ENCODE measurements around the gene SMCO3.

The SMCO3 gene

DNA sequence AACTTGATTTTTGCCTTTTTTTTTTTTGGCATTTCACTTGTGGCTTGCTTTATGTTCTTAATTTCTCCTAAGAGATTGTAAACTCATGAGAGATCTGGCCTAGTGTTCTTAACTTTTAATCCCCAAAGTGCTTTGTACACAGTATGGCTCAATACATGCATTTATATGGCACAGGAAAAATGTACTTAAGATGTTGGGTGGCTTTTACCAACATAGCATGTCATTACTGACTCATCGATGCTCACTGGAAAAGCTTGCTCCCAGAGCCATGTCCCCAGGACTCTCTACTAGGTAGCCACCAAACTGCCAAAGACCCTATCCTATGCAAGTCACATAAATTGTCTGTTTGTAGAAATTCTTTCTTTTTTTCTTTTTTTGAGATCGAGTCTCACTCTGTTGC lies 13.1 kb upstream of the SMCO3 start:
- no peak for DNase-seq

DNA sequence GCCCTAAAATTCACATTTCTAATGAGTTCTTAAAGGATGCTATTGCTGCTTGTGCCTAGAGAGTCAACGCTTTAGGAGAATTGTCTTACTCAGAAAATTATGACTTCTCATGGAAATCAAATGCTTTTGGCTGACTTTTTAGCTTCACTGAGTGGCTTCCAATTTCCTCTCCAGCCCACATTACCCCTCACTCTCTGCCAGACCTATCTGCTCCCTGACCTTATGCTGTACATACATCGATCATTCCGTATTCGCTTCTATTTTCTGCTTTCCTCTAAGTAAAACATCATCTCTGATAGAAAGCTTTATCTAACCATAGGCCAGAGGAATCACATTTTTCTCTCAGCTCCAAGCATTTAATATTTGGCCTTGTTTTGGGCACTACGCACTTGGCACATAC lies 12.5 kb upstream of the SMCO3 start:
- DNase-seq, result no peak

DNA sequence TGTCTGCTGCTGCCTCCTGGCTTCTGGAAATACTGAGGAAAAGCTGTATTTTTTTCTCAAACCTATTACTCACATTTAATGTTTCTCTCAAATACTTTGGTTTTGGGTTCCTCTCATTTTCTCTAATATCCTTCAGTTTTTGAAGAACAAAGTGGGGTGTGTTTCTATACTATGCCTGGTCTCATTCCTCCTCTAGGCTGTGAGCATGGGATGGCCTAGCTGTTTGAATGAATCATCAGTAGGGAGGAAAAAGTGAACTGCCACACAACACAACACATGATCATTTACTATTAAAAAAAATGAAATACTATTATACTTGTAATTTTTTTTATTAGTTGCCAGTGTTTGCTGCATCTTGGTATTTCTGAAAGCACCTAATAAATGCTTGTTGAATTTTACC lies 11.3 kb upstream of the SMCO3 start:
- DNase-seq, result no peak

DNA sequence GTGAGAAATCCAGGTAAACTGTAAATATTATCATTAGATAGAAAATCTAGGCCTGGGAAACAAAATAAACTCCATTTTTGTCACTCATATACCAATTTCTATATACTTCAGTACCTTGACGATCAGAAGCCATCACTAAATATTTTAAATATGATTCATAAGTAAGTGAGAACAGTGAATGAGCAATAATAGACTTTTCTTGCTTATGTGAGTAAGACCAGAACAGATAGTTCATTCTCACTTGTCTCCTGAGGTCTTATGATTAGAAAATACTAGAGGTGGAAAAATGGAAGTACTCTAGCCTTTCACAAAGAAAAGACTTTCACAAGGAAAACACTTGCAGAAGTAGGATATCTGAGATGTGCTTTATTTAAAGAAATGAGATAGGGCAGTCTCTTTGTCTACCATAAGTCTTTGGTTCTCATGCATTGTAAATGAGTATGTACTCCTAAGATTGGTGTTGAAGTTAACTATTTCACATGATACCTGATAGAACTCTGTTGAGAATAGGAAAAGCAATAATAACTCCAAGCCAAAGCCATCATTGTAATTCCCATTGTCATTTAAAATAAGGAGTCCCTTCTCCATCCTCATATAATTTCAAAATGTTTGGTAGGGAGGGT lies 10.1 kb upstream of the SMCO3 start:
- DNase-seq, result no peak

DNA sequence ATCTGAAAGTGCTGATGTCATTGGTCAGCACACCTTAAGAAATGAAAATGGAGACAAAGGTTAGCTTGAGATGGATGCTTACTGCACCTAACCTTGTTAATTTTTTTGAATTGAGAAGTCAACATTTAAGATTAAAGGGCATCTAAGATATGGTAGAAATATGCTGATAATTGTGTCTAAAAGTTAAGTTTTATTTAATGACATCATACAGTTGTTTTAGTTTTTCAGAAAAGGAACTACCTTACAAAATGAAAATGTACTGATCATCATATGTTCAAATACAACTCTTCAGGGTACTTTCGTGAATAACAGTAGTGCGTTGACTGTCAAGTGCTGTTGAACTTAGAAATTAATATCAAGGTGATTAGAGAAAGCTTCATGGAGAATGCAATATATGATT lies 2.5 kb downstream of the SMCO3 start:
- DNase-seq, result no peak

DNA sequence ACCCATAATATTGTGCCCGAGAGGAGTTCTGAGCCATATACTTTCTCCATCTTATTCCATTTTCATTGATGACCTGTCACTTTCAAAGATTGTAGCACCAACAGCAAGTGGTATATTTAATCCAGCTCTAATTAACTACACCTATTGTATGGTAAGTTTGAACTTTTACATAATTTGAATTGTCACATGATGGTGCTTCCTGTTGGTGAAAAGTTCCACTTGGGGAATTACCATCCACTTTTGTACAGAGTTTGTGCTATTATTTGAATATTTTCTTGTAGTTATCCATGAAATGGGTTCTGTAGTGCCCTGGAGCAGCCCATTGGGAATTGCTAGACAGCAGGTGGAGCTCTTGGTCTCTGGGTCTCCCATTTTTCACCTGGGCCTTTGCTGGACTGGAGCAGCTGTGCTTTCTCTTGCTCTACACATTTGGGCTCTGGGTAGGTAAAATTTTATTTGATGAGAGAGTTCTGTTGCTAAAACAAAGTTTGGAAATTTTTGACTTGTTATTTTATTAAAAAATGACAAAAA lies 3.0 kb downstream of the SMCO3 start:
- no peak for DNase-seq

DNA sequence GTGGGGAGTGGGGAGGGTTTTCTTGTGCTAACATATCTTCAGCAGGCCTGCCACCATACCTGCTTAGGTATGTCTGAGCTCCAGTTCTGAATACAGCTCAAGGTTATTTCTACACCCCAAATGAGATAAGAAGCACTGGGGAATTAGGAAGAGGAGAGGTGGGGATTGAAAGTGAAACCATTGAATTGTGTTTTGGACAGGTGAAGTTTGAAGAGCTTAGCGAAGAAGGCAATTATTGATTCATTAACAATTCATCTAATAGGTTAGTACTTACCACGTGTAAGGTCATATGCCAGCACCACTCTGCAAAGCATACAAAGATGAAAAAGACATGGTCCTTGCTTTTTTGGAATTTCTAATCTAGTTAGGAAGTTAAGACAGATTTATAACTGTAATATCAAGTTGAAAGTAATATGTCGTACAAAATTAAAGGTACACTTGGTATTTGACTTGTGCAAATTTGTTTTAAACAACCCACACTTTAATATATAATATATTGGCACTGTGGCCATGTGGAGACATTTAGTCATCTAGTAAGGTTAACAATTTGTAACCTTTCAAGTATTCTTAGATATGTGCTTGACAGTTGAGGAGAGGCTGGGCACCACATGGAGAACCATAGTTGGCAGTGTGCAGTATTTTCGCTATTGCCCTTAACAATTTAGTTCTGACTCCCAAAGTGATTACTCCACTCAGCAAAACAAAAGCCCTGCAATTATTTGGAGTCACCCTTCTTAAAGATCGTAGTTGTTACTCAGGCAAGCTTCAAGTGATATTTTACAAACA lies 3.6 kb downstream of the SMCO3 start:
- no peak for DNase-seq

DNA sequence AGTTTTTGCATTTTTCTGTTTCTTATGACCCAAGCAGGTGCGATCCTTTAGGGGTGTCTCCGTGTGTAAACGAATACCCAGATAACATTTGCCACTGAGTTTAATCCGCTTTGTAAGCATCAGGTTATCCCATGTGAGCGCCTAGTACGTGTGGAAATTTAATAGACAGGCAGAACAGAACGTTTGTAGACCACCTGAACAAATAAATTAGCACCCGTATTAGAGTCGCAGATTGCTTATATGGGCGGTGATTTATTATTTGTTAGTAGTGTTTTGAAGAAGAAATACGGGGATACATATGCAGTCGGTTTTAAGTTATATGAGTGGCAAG lies 10.2 kb downstream of the SMCO3 start:
- DNase-seq, result peak in 1 of 2 experiments; percentile 49

DNA sequence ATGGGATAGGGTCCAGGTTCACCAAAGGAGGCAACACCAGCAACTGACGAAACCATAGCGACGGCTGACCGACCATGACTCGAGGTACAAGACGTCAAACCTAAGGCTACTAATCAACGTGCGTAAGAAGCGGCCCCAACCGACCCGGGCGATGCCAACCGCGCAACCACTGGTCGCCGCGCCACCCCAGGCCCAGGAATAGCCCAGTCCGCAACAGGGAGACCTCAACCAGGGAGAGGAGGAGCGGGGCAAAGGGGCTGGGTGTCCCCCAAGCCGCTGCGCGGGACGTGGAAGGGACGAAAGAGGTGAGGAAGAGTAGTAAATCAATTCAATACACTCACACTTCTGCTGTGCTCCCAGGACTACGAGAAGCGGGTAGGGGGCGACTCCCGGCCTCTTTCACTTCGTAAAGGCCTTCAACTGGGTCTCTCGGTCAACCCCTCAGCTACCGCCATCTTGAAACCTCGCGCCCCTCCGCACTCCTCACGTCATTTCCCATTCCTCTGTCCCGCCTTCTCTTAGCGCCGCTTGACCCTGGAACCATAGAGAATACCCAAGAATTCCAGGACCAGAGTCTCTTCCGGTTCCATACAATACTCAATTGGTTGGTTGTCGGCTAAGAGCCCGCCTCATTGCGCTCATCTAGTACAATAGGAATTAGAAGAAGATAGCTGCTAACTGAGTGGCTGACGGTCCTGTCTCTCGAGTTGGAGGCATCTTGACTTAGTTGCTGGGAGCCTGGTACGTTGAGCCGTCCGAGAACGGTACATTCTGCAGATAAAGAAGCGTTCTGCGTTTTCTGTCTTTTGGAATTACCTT lies 10.8 kb downstream of the SMCO3 start, which contains the start of the genes C12orf60 and WBP11:
C12orf60 (plus strand) TSS at position 660 of the 819 bp plus-strand sequence. CDS start 19,266 bp downstream, outside the sequence.
WBP11 (minus strand) TSS at position 468 of the 819 bp plus-strand sequence. CDS start 2,095 bp downstream, outside the sequence.
- DNase-seq, result peak; percentile 88 to 94

DNA sequence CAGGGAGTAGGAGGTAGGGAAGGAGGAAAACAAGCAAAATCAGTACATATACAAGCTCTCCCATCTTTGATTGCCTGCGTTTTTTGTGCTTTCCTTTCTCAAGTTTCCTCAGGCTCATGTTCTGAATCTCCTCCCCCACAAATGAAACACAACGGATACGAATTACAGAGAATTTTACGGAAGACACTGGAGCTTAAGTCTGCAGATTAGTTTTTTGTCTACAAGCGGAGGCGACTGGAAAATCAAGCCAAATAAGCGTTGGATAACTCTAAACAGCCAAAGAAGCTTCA lies 11.3 kb downstream of the SMCO3 start:
- no peak for DNase-seq

DNA sequence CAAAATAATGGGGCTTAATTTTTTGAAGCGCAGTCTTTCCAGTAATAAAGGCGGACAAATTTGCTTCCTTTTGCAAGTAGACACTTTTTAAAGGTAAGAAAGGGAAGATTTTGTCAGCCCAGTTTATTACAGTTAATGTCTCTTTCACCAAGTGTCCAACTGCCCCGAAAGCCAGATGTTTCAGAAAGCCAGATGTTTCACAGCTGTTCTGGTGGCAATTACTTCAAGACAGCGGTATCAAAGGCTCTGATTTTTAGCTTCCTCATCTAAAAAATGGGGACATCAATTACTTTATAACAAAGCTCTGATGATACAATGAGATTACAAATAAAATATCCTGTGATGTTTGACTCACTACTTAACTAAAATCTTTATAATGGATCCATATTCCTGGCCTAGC lies 11.7 kb downstream of the SMCO3 start:
- no peak for DNase-seq

DNA sequence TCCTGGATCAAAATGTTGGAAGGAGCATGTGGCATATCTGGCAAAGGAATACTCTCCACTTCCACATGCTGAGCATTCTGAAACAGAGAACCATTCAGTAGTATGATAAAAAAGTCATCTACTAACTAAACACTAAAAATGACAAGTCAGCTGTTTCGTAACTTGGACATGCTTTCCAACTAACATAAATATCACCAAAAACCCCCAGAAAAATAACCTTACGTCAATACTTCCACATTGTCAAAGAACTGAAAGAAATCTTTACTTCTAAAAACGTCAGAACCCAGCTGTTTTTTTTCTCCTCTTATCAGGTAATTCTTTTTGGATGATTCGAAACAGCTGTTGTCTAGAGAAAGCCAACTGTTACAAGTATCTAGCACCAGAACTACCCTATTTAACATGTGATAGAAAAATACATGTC lies 18.9 kb downstream of the SMCO3 start:
- no peak for DNase-seq

DNA sequence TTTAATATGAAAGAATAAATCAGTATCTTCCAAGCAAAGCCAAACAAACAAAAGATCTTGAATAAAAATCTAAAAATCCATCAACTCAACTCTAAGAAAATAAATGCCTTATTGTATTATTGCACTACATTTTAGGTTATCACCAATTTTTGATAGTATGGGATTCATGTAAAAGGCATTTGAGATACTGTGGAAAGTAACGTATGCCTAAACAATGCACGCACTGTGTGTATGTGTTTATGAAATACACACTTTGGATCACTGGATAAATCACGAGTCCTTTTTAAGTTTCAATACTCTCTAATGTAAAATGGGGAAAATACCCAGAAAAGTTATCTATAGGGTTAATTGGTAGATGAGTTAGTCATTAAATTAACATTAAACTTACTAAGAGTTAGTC lies 28.4 kb downstream of the SMCO3 start:
- no peak for DNase-seq

DNA sequence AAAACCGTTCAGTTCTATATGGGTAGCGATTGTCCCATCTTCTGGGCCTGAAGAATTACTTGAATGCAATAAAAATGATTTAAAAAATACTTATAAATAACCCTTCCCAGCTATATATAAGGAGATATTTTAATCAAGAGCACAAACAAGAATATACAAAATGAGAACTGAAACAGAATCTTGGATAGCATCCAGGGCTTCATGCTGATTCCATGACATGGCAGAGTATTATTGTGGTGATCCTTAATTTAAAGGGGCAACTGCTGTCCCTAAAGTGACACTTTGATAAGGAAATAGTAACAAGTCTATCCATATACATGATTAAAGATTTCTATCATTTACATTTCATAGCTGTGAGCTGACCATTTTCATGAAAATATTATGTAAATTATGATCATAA lies 29.5 kb downstream of the SMCO3 start:
- DNase-seq, result no peak

DNA sequence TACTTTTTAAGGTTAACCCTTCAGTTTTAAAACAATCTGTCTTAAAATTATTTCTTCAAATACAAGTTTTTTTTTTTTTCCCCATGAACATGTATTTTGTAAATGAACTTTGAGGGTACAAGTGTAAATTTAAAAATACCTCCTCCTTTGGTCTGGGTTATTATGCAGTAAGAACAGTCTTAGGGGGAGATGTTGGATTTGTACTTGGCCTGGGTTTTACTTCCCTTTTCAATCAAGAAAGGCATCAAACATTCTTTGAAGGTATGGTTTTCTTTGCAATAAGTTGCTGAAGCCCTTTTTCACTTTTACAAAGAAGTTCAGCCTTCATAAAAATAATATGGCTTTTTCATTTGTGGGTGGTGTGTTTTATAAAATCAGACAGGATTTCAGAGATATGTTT lies 31.2 kb downstream of the SMCO3 start:
- DNase-seq, result no peak

DNA sequence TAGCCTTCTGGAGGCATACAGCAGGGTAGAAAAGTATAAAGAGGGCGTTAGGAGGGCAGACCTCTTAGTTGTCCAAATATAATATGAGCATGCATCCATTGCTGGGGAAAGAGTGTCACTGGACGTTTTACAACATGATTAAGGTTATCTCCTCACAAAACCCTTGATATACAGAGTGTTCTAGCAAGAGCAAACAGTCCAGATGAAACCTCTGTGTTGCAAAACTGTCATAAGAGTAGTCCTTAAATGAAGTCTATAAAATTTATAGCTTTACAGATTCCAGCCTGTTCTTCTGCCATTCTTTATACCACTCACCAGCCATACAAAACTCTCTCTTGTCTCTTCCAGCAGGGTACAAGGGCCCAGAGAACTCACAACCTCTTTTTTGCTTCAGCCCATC lies 32.4 kb downstream of the SMCO3 start:
- no peak for DNase-seq

DNA sequence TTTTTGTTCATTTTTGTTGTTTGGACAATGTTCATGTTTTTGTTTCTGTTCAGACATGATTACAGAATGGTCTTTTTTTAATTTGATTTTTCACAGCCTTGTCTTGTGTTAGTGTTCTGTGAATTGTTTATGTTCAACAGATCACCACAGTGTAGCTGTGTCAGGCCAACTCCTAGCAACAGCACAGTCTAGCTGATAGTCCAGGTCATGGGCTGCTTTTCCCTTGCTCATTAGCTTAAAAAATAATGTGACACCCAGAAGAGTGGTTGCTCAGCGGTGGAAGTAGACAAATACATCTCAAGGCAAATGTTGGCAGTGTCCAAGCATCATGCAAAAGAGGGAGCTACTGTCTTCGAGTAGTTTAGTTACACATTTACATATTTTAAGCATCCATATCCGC lies 33.1 kb downstream of the SMCO3 start:
- DNase-seq, result no peak

DNA sequence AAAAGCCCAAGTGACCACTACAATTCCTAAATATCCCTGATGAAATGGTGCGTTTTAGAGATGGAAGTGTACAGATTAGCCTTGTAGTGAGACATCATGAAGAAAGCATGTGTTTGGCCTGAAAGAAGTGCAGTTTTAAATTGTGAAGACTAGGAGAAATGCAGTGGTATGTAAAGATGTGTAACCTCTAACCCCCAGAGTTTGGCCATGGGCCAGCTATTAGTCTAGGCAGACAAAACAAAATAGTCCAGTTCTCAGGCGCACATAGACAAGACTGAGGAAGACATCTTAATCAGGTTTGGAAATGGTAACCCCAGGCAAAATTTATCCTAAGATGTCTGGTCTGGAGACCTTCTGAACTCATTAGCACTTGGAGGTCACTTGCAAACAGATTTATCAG lies 34.1 kb downstream of the SMCO3 start:
- no peak for DNase-seq

DNA sequence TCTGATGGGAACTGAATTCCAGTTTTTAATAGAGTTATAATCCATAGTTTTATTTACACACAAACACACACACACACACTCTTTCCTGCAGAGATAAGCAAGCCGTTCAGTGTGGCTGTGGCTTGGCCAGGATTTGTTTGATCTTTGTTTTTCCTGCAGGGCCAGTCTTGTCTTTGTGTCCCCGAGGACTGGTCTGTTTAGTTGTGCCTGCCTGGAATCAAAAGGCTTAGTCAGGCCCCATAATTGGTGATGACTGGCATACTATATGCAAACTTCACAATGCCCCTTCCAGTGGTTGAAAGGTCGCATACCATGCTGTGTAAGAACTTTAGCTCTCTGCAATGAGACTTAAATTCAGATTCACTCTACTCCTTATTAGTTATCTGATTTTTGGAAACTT lies 36.7 kb downstream of the SMCO3 start:
- DNase-seq, result no peak

DNA sequence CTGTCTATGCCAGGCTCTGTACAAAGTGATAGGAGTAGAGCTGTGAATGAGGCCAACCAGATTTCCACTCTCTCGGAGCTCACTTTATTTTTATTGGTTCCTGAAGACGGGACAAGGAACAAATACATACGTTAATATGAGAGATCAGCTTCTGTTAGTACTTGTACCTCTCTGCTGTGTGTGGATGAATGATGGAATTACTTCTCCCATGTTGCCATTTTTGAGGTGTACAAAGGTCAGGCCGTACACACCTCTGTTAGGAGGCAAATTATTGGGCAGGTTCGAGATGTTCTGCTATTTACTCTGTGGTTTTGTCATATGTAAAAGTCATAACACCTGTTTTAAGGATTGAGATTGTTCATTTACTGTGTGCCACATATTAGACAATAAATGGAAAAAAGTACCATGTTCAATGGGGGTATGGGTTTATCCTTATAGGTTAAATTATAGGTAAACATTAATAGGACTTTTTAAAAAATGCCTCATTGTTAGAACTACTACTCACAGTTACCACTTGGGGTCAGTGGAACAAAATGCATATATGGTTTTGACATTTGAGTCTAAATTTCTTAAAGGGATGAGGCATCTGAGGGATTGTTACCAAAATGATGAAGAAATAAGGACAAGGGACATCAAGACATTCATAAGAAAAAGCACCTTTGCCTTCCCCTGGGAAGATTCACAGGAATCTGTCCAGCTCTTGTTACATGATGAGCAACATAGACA lies 37.6 kb downstream of the SMCO3 start:
- DNase-seq, result no peak

DNA sequence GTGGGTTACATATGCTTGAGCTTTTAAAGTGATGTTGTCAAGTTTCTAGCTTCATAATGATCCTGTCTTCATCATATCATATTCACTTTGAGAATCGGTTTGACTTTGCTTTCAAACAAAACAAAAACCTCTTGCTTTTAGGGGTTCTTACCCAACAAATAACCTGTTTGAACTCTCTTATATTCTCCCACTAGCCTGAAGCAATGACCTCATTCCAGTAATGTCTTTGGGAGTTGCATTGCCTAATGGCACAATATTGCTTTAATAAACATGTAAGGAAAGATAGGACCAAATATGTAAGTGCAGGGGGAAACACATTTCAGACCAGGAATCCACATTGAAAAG lies 38.4 kb downstream of the SMCO3 start:
- no peak for DNase-seq

DNA sequence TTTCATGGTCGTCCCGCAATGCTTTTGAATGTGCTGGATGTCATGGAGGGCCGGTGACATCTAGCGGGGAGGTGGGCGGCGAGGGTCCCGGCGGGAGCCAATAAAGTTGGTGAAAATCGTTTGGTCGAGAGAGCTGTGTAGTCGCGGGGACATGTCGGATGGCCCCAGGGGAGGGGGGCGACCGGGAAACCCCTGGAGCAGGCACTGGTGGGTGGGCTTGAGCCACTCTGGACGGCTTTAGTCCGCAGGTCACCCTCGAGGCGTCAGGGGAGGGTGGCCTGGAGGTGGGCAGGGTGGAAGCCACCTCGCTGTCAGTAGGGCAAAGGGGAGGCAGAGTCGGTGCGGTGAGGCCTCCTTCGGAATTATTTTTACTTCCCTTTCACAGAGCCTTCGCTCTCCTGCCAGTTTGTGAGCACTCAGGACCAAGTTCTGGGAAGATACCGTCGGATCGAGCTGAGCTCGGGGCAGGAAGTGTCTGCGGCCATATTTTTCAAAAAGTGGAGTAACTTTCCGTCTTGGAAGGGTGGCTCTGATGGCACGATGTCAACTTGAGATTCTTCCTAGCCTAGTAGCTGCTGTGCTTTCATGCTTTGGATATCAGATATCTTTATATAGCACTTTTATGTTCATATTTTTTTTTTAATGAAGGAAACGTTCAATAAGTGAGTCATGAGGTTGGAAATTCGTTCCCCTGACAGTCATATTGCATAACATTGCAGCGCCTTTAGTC lies 38.9 kb downstream of the SMCO3 start:
- no peak for DNase-seq
